HG03045 (cell line): ENCODE results near the gene SCGN.
"Not testable (repeated sequence)": the region's sequence is repeated elsewhere in the genome, so short reads cannot be mapped to it uniquely, and the experiment has no call there.

ENCODE experiments used
- ATAC-seq: cut with Tn5 transposase; IDR thresholded peaks from one replicate; pipeline ENCODE4 v1.9.1; 2021; ENCODE audit warnings: mild to moderate bottlenecking, moderate library complexity; ENCODE audit not compliant: unreplicated experiment

The SCGN gene

GRCh38 chr6:25717866-25718740, 66.1 kb downstream of the SCGN start:
- ATAC-seq, result no peak

DNA sequence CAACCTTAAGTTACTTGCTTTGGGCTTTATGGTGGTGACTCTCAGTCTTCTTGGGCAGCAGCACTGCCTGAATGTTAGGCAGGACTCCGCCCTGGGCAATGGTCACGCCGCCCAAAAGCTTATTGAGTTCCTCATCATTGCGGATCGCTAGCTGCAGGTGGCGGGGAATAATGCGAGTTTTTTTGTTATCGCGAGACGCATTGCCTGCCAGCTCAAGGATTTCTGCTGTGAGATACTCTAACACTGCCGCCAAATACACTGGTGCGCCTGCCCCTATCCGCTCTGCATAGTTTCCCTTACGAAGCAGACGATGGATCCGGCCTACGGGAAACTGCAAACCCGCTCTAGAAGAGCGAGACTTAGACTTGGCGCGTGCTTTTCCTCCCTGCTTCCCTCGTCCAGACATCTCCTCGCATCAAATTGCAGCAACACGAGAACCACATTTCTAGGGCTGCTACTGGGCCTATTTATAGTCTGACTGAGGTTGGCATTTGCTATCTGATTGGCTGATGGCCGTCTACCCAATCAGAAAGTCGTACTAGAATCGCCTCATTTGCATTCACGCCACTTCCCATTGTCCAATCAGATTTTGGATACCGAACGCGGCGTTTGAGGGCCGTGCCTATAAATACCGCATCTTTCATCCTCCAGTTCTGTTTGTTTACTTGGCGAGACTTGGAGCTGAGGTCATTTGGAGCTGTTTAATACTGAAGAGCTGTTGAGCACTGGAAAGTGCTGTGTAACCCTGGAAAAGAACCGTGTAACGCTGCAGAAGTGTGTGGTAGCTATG, 74.3 kb downstream of the SCGN start:
- no peak for ATAC-seq

- no peak for ATAC-seq
These were observed 75.0 kb downstream of the SCGN start for GRCh38 chr6:25727028-25727427.

GRCh38 chr6:25730907-25731306, 78.9 kb downstream of the SCGN start:
- no peak for ATAC-seq

GRCh38 chr6:25731721-25732120, 79.7 kb downstream of the SCGN start:
- ATAC-seq, result no peak

DNA sequence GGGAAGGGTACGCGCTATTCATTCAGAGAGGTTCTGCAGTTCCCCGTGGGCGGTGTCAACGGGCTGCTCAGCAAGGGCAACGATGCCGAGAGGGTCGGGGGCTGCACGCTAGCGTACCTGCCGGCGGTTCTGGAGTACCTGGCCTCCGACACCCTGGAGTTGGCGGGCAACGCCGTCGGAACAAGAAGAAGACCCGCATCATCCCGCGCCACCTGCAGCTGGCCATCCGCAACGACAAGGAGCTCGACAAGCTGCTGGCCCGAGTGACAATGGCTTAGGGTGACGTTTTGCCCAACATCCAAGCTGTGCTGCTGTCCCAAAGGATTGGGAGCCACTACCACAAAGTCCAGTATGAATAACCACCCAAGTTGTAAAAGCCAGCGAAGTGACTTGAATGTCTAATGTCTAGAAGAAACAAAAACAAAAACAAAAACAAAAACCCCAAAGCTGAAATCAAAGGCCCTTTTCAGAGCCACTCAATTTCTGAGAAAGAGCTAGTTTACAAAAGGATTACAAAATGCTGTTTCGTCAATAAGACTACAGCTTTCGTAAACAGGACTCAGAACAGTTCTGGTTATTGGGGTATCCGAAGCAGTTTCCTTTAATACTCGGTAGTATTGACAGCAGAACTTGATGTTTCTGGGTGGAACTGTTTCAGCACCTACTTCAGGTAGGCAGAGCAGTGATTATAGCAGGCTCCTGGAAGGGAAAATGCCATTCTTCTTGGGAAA, 80.6 kb downstream of the SCGN start:
- no peak for ATAC-seq

- no peak for ATAC-seq
These were observed 83.2 kb downstream of the SCGN start for GRCh38 chr6:25735261-25735660.

DNA sequence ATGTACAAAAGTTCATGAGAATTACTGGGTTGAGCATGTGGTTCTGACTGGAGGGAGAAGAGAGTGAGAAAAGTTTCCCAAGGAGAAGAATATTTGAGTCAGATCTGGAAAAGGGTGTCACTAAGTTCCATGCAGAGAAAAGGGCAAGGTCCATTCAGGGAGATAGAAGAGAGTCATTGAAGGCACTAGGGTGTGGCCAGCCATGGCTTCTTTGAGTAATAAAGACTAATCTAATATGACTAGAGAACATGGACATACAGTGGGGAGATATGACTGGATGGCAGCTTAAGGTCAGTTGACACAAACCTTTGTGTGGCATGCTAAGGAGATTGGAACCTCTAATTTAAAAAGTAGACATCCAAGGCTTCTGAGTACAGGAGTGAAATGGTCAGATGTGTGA, 91.9 kb downstream of the SCGN start:
- ATAC-seq, result no peak

GRCh38 chr6:25745836-25746235, 93.8 kb downstream of the SCGN start:
- ATAC-seq, result no peak

GRCh38 chr6:25746968-25747367, 95.0 kb downstream of the SCGN start:
- no peak for ATAC-seq

GRCh38 chr6:25747477-25747876, 95.5 kb downstream of the SCGN start:
- no peak for ATAC-seq

DNA sequence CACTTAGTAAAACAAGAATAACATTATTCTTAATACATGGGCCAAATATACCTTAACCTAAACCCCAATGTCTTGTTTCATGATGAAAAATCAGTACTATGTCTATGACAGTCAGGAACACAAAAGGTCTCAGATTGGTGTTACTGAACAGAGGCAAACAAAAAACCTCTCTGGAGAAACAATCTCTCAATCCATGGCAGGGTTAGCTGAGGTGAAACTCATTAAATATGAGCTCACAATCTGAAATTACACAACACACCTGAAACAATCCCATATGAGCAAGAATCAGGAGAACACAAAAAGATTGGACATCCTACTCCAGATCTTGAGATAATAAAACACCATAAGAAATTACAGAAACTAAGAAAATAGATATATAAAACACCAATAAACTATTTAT, 96.0 kb downstream of the SCGN start:
- no peak for ATAC-seq

DNA sequence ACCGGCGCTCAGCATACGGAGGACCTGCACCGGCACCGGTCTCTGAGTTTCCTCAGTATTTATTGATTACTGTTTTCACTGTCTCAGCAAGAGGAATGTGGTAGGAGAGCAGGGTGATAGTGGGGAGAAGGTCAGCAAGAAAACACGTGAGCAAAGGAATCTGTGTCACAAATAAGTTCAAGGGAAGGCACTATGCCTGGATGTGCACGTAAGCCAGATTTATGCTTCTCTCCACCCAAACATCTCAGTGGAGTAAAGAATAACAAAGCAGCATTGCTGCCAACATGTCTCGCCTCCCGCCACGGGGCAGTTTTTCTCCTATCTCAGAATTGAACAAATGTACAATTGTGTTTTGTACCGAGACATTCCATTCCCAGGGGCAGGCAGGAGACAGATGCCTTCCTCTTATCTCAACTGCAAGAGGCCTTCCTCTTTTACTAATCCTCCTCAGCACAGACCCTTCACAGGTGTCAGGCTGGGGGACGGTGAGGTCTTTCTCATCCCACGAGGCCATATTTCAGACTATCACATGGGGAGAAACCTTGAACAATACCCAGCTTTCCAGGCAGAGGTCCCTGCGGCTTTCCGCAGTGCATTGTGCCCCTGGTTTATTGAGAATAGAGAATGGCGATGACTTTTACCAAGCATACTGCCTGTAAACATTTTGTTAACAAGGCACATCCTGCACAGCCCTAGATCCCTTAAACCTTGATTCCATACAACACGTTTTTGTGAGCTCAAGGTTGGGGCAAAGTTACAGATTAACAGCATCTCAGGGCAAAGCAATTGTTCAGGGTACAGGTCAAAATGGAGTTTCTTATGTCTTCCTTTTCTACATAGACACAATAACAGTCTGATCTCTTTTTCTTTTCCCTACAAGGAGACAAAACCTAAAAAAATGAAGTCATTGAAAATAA, 96.8 kb downstream of the SCGN start:
- ATAC-seq, result not testable (repeated sequence)

DNA sequence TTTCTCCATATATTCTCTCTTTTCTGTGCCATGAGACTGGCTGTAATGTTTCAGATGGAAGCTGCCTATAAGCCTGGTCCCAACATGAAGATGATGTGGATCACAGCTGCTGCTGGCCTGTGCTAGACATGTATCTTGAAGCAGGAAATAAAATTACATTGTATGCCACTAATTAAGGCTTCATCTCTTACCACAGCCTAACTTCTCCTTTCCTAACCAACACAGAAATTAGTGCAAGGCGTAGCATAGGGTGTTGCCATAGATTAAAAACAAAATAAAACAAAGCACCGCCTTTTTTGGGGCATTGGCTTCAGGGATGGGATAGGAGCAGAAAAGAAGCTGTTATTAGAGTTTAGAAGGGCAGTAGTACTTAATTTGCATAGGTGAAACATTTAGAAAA, 97.8 kb downstream of the SCGN start:
- no peak for ATAC-seq

GRCh38 chr6:25750906-25751305, 98.9 kb downstream of the SCGN start:
- ATAC-seq, result no peak
